Measurements from ENCODE around the gene NLGN1.

GRCh38 chr3:173796890-173797289 is 399.3 kb downstream of the NLGN1 start:
- TF ChIP-seq EP300 (IDR thresholded peaks at IDR 0.05), result no peak
- no peak for TF ChIP-seq CTCF (IDR thresholded peaks at IDR 0.05)
- TF ChIP-seq POLR2A (IDR thresholded peaks at IDR 0.05; ENCODE audit: low read depth), result no peak
- no peak for TF ChIP-seq POLR2AphosphoS5 (IDR thresholded peaks at IDR 0.05)
